Measurements from ENCODE around the gene LRCOL1.
A peak's percentile ranks its signal among the peaks of the same experiment; 100 is the strongest.

LRCOL1 gene

DNA sequence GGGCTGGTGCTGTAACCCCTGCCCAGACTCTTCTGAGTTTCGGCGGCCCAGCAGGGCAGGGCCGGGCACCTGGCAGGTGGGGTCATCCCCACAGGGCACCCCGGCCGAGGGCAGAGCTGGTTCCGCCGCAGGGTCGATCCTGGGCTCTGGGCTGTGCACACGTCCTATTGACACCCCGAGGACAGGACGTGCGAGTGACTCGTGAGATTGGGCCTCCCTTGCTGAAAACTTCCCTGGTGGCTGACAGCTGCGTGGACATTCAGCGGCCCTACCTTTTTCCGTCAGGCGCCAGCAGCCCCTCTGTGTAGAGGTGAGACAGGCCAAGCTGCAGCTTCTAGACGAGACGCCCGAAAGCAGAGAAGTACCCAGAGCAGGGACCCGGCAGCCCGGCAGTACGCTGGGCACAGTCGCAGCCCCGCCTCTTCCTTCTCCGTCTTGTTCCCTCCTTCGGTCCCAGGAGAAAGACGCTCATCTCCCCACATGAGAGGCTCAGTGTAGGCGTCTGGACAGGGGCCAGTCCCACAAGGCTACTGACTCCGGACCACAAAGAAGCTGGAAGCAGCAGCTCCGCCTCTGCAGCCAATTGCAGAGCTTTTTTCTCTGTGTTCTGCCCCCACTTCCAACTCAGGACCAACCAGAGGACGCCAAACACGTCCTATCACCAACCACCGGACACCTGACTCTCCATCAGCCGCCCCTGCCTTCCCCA is at the start of gene LRCOL1:
Gene LRCOL1 (minus strand): TSS at position 532 of the 709 bp plus-strand sequence. CDS start 4,331 bp downstream, outside the sequence.
- DNase-seq: no peak

- DNase-seq: no peak
Measured at GRCh38 chr12:132660052-132660451, 49.7 kb upstream of the LRCOL1 start.

DNA sequence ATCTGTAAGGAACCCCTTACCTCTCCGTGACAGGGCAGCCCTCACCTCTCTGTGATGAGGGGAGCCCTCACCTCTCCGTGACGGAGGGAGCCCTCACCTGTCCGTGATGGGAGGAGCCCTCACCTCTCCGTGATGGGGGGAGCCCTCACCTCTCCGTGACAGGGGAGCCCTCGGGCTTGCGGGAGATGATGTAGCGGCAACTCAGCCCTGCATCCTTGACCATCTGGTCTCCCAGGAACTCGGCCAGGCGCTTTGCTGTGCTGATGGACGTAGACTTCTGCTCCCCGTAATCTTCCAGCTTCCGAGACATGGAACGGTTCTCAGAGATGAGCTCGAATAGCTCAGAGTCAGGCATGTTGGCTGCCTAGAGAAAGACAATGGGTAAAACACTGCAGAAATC is 48.8 kb upstream of the LRCOL1 start:
- DNase-seq: no peak

GRCh38 chr12:132658149-132658894 is 47.9 kb upstream of the LRCOL1 start:
- no peak for DNase-seq

GRCh38 chr12:132657004-132657727 is 46.8 kb upstream of the LRCOL1 start:
- DNase-seq: no peak

DNA sequence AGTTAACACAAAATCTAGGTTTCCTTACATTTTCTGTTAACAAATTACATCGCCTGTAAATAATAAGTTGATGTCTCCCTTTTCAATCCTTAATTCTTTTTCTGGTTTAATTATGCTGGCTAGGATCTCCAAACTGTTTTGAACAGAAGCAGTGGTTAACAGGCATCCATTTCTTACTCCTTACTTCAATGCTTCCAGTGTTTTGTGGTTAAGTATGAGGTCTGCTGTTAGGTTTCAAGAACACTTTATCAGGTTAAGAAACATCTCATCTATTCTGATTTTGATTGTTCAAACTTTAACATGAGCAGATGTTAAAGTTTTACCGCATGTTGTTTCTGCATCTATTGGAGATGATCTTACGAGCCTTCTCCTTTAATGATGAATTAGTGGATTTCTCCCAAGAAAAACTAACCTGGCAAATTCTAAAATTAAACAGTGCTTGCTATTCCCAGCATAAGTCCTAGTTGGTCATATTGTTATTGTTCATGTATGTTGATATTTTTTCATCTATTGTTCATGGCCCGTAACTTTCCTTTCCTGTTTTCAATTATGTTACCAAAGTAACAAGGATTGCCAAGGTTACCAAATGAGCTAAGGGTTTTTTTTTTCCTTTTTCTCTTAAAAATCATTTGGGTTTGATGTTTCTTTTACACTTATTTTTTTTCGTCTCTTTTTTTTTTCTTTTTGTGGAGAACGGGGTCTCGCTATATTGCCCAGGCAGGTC is 43.3 kb upstream of the LRCOL1 start:
- DNase-seq: no peak

DNA sequence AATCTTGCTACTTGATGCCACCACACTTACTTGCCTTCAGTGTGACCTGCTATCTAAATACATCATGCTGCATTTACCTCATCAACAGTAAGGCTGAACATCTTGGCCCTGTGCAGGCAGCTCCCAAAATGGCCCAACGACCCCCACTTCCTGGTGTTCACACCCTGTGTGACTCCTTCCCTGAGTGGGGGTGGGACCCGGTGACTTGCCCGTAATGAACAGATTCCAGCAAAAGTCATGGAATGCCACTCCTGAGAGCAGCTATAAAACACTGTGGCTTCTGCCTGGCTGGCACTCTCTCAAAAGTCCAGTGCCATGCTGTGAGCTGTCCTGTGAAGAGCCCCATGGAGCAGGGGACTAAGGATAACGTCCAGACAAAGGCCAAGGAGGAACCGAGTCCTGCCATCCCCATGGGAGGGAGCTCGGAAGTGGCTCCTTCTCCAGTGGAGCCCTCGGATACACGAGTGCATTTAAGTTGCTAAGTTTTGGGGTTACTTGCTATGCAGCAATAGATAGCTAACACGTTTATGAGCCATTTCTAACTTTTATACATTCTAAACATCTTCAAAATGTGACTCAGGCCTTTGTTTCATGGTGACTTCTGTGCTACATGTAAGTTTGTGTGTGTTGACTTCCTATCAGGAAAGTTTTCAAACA is 41.2 kb upstream of the LRCOL1 start:
- peak; percentile 100 for DNase-seq

DNA sequence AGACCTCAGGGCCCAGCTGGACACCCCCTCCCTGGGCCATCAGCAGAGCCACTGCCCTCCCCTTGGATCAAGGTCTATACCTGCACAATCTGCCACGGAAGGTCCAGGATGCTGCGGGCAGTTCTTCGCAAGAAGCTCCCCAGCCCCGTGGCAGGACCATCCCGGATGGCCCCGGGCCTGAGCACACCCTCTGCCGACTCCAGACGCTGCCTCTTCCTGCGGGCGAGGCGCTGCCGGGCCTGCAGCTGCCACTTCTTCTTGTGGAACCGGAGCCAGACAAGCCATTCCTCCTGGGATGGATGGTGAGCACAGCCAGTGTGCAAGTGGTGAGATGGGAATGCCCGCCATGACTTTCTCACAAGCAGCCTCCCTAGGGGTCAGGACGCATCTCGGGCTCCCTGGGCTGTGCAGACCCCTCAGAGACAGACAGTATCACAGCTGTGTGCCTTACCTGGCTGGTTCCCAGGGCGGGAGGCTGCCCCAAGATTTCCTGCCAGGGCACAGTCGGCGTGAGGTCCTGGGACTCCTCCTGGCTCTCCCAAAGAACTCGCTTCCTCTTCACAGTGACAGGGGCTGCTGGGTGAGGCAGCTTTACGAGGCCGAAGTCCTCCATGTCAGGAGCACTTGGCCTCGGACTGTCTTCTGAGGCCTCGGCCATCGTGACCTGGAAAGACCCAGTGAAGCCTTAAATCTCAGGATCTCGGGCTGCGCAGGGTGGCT is 39.0 kb upstream of the LRCOL1 start:
- DNase-seq: no peak

GRCh38 chr12:132648616-132649225 is 38.3 kb upstream of the LRCOL1 start:
- no peak for DNase-seq

GRCh38 chr12:132647858-132648257 is 37.5 kb upstream of the LRCOL1 start:
- DNase-seq: no peak

DNA sequence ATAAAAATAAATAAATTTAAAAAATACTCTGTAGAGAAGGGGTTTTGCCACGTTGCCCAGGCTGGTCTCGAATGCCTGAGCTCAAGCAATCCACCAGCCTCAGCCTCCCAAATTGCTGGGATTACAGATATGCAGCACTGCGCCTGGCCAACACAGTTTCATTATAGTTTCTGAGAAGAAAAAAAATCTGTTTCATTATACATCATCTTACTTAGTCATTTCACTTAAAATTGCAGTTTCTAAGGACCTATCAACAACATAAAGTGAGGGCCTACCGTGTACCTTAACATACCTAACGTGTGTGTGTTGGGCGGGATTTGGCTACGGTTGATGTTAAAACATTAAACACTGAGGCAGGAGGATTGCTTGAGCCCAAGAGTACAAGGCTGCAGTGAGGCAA is 36.5 kb upstream of the LRCOL1 start:
- no peak for DNase-seq

- DNase-seq: no peak
Measured at GRCh38 chr12:132642846-132643835, 32.8 kb upstream of the LRCOL1 start.

DNA sequence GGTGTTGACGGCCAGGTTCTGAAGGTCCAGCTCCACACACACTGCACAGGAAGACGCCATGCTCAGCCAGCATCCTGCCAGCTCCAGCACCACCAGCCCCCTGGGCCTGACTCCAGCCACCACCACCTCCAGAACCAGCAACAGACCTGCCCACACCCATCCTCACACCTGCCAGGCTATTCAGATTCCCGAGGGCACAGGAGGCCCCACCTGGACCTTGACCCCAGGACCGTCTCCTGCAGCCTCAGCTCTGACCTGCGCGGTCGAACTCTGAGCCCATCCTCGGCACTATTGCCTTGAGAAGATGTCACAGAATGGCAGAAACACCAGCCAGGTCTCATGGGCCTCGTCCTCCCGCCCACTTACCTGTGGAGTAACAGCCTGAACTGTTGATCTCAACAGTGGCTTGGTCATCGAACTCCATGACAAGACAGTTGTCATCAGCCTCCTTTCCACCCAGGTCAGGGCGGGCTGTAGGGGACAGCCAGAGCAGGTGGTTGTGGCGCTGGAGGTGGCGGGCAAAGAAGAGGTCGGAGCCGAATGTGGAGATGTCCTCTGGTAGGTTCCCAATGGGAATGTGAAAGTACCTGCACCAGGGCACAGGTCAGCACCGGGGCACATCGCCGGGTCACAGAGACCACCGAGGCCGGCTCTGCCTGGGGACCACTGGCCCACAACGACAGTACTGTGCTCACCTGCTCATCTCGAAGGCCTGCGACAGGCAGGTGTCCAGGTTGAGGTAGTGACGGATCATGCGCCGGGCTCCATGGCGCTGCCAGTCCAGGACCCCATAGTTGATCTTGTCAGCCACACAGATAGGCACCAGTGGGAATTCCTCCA is 31.6 kb upstream of the LRCOL1 start:
- DNase-seq: no peak

GRCh38 chr12:132640936-132641335 is 30.6 kb upstream of the LRCOL1 start:
- DNase-seq: no peak

DNA sequence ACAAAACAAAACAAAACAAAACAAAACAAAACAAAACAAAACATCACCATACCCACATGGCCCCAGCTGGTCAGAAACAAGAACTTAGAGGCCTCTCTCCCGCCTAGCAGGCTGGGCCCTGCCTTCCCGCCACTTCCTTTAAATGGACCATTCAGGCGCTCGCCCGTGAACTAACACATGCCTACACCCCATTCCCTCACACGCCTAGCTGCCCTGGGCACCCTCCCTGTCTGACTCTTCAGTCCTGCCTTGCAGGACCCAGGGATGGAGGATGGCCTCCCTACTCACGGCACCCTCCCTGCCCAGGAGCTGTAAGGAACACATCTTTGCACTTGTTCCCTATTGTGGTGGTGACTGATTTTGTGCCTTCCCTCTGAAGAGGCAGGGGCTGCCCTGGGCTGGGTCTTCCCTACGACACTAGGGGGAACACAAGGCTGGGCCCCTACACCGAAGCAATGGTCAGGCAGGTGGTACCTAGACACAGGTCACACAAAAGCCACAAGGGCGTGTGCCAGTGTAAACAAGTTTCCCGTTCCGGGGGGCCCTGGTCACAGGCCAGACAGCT is 29.7 kb upstream of the LRCOL1 start:
- DNase-seq: no peak

- DNase-seq: no peak
Measured at GRCh38 chr12:132638541-132639408, 28.4 kb upstream of the LRCOL1 start.

GRCh38 chr12:132637811-132638210 is 27.4 kb upstream of the LRCOL1 start:
- no peak for DNase-seq

Data from DMS 273 treated with DMSO at 0.1 percent for 48 hours (cell line).